GM18867 (cell line): ENCODE results near the gene SQOR.
A peak's percentile ranks its signal among the peaks of the same experiment; 100 is the strongest.
"Not testable (repeated sequence)": the region's sequence is repeated elsewhere in the genome, so short reads cannot be mapped to it uniquely, and the experiment has no call there.

ENCODE experiments used
- ATAC-seq: cut with Tn5 transposase; IDR thresholded peaks from one replicate; pipeline ENCODE4 v1.9.1; 2021; ENCODE audit warnings: mild to moderate bottlenecking, moderate library complexity; ENCODE audit not compliant: unreplicated experiment

The SQOR gene

GRCh38 chr15:45630917-45631691 is 3.7 kb upstream of the SQOR start:
- no peak for ATAC-seq

GRCh38 chr15:45631776-45632175 is 3.1 kb upstream of the SQOR start:
- ATAC-seq, result no peak

DNA sequence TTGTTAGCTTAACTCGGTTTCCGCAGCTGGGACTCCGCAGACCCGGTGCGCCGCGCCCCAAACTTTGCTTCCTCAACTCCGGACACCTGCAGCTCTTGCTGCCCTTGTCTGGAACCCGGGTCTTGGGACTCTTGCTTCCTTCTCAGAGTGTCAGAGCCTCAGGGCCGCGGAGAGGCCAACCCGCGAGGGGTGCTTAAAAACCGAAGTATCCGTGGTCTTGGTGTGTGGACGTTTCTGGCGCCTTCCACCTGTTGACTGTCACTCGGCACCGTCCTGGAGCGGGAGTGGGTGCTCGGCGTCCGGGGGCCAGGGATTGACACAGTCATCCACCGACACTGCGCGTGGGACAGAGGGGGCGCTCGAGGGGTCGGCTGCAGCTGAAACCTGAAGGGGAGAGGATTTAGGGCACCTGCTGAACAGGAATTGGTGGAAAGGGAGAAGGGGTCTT is 386 bp downstream of the SQOR start:
- peak; percentile 49 for ATAC-seq

- no peak for ATAC-seq
Measured at GRCh38 chr15:45635763-45636292, 999 bp downstream of the SQOR start.

GRCh38 chr15:45637141-45637540 is 2.3 kb downstream of the SQOR start:
- ATAC-seq, result no peak

DNA sequence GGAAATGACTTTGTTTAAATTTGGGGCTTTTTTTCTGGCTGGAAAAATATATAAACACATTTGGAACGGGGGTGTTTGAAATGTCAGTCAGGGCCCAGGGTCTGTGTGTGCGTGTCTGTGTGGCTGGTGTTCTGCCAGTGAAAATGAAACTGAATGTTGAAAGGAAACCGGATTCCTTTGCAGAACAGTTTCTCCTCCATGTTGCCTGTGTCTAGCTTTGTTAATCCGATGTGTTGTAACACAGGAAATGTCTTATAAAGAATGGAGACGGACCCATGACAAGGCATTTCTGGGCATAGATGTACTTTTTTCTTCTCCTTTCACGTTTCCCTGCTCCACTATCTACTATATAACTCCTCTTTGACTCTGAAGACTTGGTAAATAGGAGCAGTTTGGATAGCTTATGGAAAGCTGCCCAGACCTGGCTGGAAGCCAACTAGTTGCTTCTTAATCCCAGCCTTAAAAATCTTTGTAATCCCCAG is 2.8 kb downstream of the SQOR start:
- ATAC-seq, result peak; percentile 43

GRCh38 chr15:45640616-45641015 is 5.8 kb downstream of the SQOR start:
- no peak for ATAC-seq

- no peak for ATAC-seq
Measured at GRCh38 chr15:45641374-45641781, 6.5 kb downstream of the SQOR start.

- no peak for ATAC-seq
Measured at GRCh38 chr15:45641999-45642932, 7.4 kb downstream of the SQOR start.

GRCh38 chr15:45644437-45644836 is 9.6 kb downstream of the SQOR start:
- ATAC-seq, result no peak

- no peak for ATAC-seq
Measured at GRCh38 chr15:45645026-45645980, 10.5 kb downstream of the SQOR start.

DNA sequence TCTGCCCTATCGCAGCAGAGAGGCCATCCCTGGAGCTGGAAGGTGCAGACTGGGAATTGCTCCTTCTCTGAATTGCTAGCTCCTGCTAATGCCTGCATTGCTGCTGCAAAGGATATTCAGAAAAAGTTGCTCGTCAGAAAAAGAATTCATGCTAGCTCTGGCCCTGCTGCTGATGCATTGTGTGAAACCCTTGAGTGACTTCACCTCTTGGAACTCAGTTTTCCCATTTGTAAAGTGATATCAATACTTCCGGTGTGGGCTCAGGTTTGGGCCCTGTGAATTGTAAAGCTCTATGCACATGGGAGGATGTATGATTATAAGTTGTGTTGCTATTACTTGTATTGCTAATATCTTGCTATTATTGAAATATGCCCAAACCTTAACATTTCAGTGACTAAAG is 11.4 kb downstream of the SQOR start:
- no peak for ATAC-seq

- ATAC-seq, result no peak
Measured at GRCh38 chr15:45647828-45648227, 13.0 kb downstream of the SQOR start.

- ATAC-seq, result no peak
Measured at GRCh38 chr15:45648521-45649200, 13.8 kb downstream of the SQOR start.

GRCh38 chr15:45650007-45650406 is 15.2 kb downstream of the SQOR start:
- ATAC-seq, result not testable (repeated sequence)

GRCh38 chr15:45650889-45651525 is 16.2 kb downstream of the SQOR start:
- no peak for ATAC-seq

- ATAC-seq, result no peak
Measured at GRCh38 chr15:45653702-45654424, 19.0 kb downstream of the SQOR start.

DNA sequence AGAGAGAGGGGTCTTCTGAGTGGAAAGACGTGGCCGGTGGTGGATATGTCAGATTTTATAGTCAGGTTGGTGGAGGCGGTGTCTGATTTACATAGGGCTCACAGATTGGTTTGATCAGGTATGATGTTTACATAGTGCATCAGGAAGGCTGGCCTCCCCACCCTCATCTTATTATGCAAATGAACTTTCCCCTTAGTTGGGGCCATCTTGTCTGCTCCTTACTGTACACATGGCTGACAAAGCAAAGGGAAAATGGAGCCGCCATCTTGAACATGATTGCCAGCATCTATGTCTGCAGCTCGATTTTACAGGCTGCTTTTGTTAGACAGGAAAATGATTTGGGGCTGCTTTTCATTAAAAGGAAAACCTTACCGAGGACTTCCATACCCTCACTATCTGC is 19.9 kb downstream of the SQOR start:
- no peak for ATAC-seq

DNA sequence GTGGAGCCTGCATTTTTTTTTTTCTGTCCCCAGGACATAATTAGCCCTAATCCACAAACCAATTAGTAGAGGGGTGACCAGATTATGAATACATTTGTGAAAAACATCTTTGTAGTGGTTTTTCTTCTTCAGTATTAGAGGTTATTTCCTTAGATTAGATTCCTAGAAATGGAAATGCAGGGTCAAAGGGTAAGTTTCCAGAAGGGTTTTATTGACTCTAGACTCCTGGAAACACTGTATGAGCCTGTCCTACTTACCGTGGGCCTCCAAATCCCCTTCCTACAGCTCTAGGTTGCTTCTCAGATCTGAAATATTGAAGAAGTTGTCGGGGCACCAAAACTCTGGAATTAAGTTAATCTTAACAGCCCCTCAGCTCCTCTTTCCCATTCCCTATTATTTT is 22.4 kb downstream of the SQOR start:
- ATAC-seq, result no peak
